Measurements from ENCODE around the gene KRTAP6-2.

Gene KRTAP6-2

GRCh38 chr21:30598802-30599201 lies at the start of gene KRTAP6-2:
TSS of gene KRTAP6-2 (minus strand) at chr21:30598902. CDS start at chr21:30598874, 28 bp downstream.
- no peak for DNase-seq

- DNase-seq = no peak
Observed at GRCh38 chr21:30646904-30647414, 48.3 kb upstream of the KRTAP6-2 start.

GRCh38 chr21:30642564-30642963 lies 43.9 kb upstream of the KRTAP6-2 start, which contains the start of gene KRTAP20-3:
TSS of gene KRTAP20-3 (plus strand) at chr21:30642864.
- no peak for DNase-seq

- DNase-seq = no peak
Observed at GRCh38 chr21:30638686-30639085, 40.0 kb upstream of the KRTAP6-2 start.

- DNase-seq = no peak
Observed at GRCh38 chr21:30634906-30635305, 36.2 kb upstream of the KRTAP6-2 start, which contains the start of gene KRTAP20-2. TSS of gene KRTAP20-2 (plus strand) at chr21:30635206. CDS start at chr21:30635264, 58 bp downstream.

GRCh38 chr21:30629200-30629599 lies 30.5 kb upstream of the KRTAP6-2 start:
- DNase-seq = no peak

GRCh38 chr21:30628109-30628508 lies 29.4 kb upstream of the KRTAP6-2 start:
- no peak for DNase-seq

- DNase-seq = no peak
Observed at GRCh38 chr21:30625449-30626165, 26.9 kb upstream of the KRTAP6-2 start.

GRCh38 chr21:30623362-30623761 lies 24.7 kb upstream of the KRTAP6-2 start:
- no peak for DNase-seq

GRCh38 chr21:30620522-30620921 lies 21.8 kb upstream of the KRTAP6-2 start, which contains the start of gene KRTAP20-4:
TSS of gene KRTAP20-4 (plus strand) at chr21:30620627.
- DNase-seq = no peak

- no peak for DNase-seq
Observed at GRCh38 chr21:30620080-30620479, 21.4 kb upstream of the KRTAP6-2 start.

GRCh38 chr21:30616125-30616524 lies 17.4 kb upstream of the KRTAP6-2 start, which contains the start of gene KRTAP20-1:
TSS of gene KRTAP20-1 (plus strand) at chr21:30616425. CDS start at chr21:30616455, 30 bp downstream.
- DNase-seq = no peak

- no peak for DNase-seq
Observed at GRCh38 chr21:30615199-30615598, 16.5 kb upstream of the KRTAP6-2 start.

GRCh38 chr21:30613836-30614235 lies 15.1 kb upstream of the KRTAP6-2 start, which contains the start of gene KRTAP6-1:
TSS of gene KRTAP6-1 (minus strand) at chr21:30613930. CDS start at chr21:30613904, 26 bp downstream.
- no peak for DNase-seq

GRCh38 chr21:30612132-30612531 lies 13.4 kb upstream of the KRTAP6-2 start:
- no peak for DNase-seq

GRCh38 chr21:30605968-30606367 lies 7.3 kb upstream of the KRTAP6-2 start:
- no peak for DNase-seq

GRCh38 chr21:30600787-30601186 lies 2.1 kb upstream of the KRTAP6-2 start, which contains the start of gene KRTAP22-1:
TSS of gene KRTAP22-1 (plus strand) at chr21:30601087.
- DNase-seq = no peak

- DNase-seq = no peak
Observed at GRCh38 chr21:30592140-30592539, 6.6 kb downstream of the KRTAP6-2 start, which contains the start of gene KRTAP6-3. TSS of gene KRTAP6-3 (plus strand) at chr21:30592440. CDS start at chr21:30592446, 6 bp downstream.

GRCh38 chr21:30590297-30590696 lies 8.4 kb downstream of the KRTAP6-2 start, which contains the start of gene KRTAP22-2:
TSS of gene KRTAP22-2 (minus strand) at chr21:30590397.
- DNase-seq = no peak

- no peak for DNase-seq
Observed at GRCh38 chr21:30582870-30583269, 15.8 kb downstream of the KRTAP6-2 start.

GRCh38 chr21:30580132-30580531 lies 18.6 kb downstream of the KRTAP6-2 start:
- no peak for DNase-seq

GRCh38 chr21:30579346-30579745 lies 19.4 kb downstream of the KRTAP6-2 start:
- DNase-seq = no peak

- no peak for DNase-seq
Observed at GRCh38 chr21:30577766-30578165, 20.9 kb downstream of the KRTAP6-2 start.

GRCh38 chr21:30567617-30568016 lies 31.1 kb downstream of the KRTAP6-2 start:
- no peak for DNase-seq

Measured in stimulated activated naive CD4-positive, alpha-beta T cell (primary cell).